GM18519 (cell line): ENCODE measurements around the gene BEAN1.

Source experiments
- ATAC-seq: cut with Tn5 transposase; IDR thresholded peaks from one replicate; pipeline ENCODE4 v1.9.1; 2021; ENCODE audit warnings: mild to moderate bottlenecking, moderate library complexity; ENCODE audit not compliant: unreplicated experiment, low FRiP score

Gene BEAN1

GRCh38 chr16:66416939-66417700 lies 10.0 kb upstream of the BEAN1 start:
- ATAC-seq = no peak

- no peak for ATAC-seq
Measured at GRCh38 chr16:66418165-66418962, 8.7 kb upstream of the BEAN1 start.

GRCh38 chr16:66419527-66419926 lies 7.6 kb upstream of the BEAN1 start:
- ATAC-seq = no peak

GRCh38 chr16:66420396-66420795 lies 6.7 kb upstream of the BEAN1 start:
- ATAC-seq = no peak

- no peak for ATAC-seq
Measured at GRCh38 chr16:66421891-66422290, 5.2 kb upstream of the BEAN1 start.

GRCh38 chr16:66422366-66422765 lies 4.7 kb upstream of the BEAN1 start:
- no peak for ATAC-seq

GRCh38 chr16:66423177-66423576 lies 3.9 kb upstream of the BEAN1 start:
- no peak for ATAC-seq

GRCh38 chr16:66425651-66426050 lies 1.4 kb upstream of the BEAN1 start:
- no peak for ATAC-seq

- no peak for ATAC-seq
Measured at GRCh38 chr16:66426112-66427035, 721 bp upstream of the BEAN1 start.

- no peak for ATAC-seq
Measured at GRCh38 chr16:66427871-66428681, 981 bp downstream of the BEAN1 start.

GRCh38 chr16:66428682-66429251 lies 1.7 kb downstream of the BEAN1 start:
- ATAC-seq = no peak

- ATAC-seq = no peak
Measured at GRCh38 chr16:66429290-66429962, 2.3 kb downstream of the BEAN1 start.

GRCh38 chr16:66430214-66430613 lies 3.1 kb downstream of the BEAN1 start:
- no peak for ATAC-seq

GRCh38 chr16:66431760-66432159 lies 4.7 kb downstream of the BEAN1 start:
- ATAC-seq = no peak

GRCh38 chr16:66432429-66432828 lies 5.3 kb downstream of the BEAN1 start:
- ATAC-seq = no peak

GRCh38 chr16:66434619-66435430 lies 7.7 kb downstream of the BEAN1 start:
- ATAC-seq = no peak

GRCh38 chr16:66435896-66436295 lies 8.8 kb downstream of the BEAN1 start:
- ATAC-seq = no peak

GRCh38 chr16:66437391-66437945 lies 10.4 kb downstream of the BEAN1 start:
- ATAC-seq = no peak
